ENCODE results near the gene ITGB4. TPM values are rescaled to one million over a fixed set of nuclear protein-coding genes. Genes with fewer than 3 reads are reported as not detected.
"Not testable (repeated sequence)": the region's sequence is repeated elsewhere in the genome, so short reads cannot be mapped to it uniquely, and the experiment has no call there.

The ITGB4 gene
- total RNA-seq, 1 donor from 2014 or later = 0.54 TPM

GRCh38 chr17:75777296-75777922 lies 56.1 kb downstream of the ITGB4 start:
- peaks cover 31% of the 10 kb centered on the region for H3K36me3 Mint-ChIP-seq (ENCODE audit: low read depth, unreplicated experiment)
- TF ChIP-seq CTCF (IDR thresholded peaks at IDR 0.05; ENCODE audit: unreplicated experiment) = no peak
- H3K4me3 Mint-ChIP-seq (ENCODE audit: unreplicated experiment) = peak overlapping the region; percentile 98
- no peak for DNase-seq (ENCODE audit: low spot score)
- H3K4me1 Mint-ChIP-seq (ENCODE audit: unreplicated experiment) = peaks cover 18% of the 10 kb centered on the region
- H3K27ac Mint-ChIP-seq (ENCODE audit: unreplicated experiment) = no peak overlapping the region
- H3K9me3 Mint-ChIP-seq (ENCODE audit: unreplicated experiment) = no peaks in the 10 kb centered on the region
- peaks cover 6% of the 10 kb centered on the region for H3K27me3 Mint-ChIP-seq (ENCODE audit: unreplicated experiment)

- not testable (repeated sequence) for DNase-seq (ENCODE audit: low spot score)
Measured at GRCh38 chr17:75778066-75778860, 57.0 kb downstream of the ITGB4 start.

GRCh38 chr17:75778861-75779249 lies 57.6 kb downstream of the ITGB4 start:
- Mint-ChIP-seq H3K9me3 (ENCODE audit: unreplicated experiment) (no peaks in the 10 kb centered on the region), H3K27me3 (ENCODE audit: unreplicated experiment) (peaks cover 5% of the 10 kb centered on the region), H3K27ac (ENCODE audit: unreplicated experiment) (peak overlapping the region; percentile 81), H3K4me3 (ENCODE audit: unreplicated experiment) (peak overlapping the region; percentile 98), H3K4me1 (ENCODE audit: unreplicated experiment) (peaks cover 25% of the 10 kb centered on the region), H3K36me3 (ENCODE audit: low read depth, unreplicated experiment) (peaks cover 31% of the 10 kb centered on the region)
- TF ChIP-seq CTCF (IDR thresholded peaks at IDR 0.05; ENCODE audit: unreplicated experiment) = peak; percentile 84
- DNase-seq (ENCODE audit: low spot score) = peak; percentile 65

More at GRCh38 chr17:75778066-75778860, 57.0 kb downstream of the ITGB4 start:
- Mint-ChIP-seq H3K4me3 (ENCODE audit: unreplicated experiment) (peak overlapping the region; percentile 98), H3K36me3 (ENCODE audit: low read depth, unreplicated experiment) (peaks cover 31% of the 10 kb centered on the region), H3K4me1 (ENCODE audit: unreplicated experiment) (peaks cover 23% of the 10 kb centered on the region), H3K27ac (ENCODE audit: unreplicated experiment) (peak overlapping the region; percentile 81)
- H3K9me3 Mint-ChIP-seq (ENCODE audit: unreplicated experiment); H3K27me3 Mint-ChIP-seq (ENCODE audit: unreplicated experiment): not testable (repeated sequence)

- Mint-ChIP-seq H3K4me1 (ENCODE audit: unreplicated experiment) (peaks cover 26% of the 10 kb centered on the region), H3K27me3 (ENCODE audit: unreplicated experiment) (peaks cover 5% of the 10 kb centered on the region), H3K9me3 (ENCODE audit: unreplicated experiment) (no peaks in the 10 kb centered on the region), H3K27ac (ENCODE audit: unreplicated experiment) (peak overlapping the region; percentile 99), H3K4me3 (ENCODE audit: unreplicated experiment) (peak overlapping the region; percentile 99), H3K36me3 (ENCODE audit: low read depth, unreplicated experiment) (peaks cover 31% of the 10 kb centered on the region)
- TF ChIP-seq CTCF (IDR thresholded peaks at IDR 0.05; ENCODE audit: unreplicated experiment) = no peak
- DNase-seq (ENCODE audit: low spot score) = peak; percentile 89
Measured at GRCh38 chr17:75779250-75779986, 58.2 kb downstream of the ITGB4 start.

GRCh38 chr17:75779987-75780889 lies 59.0 kb downstream of the ITGB4 start:
- DNase-seq (ENCODE audit: low spot score) = no peak
- Mint-ChIP-seq H3K27ac (ENCODE audit: unreplicated experiment) (peak overlapping the region; percentile 99), H3K4me1 (ENCODE audit: unreplicated experiment) (peaks cover 26% of the 10 kb centered on the region), H3K9me3 (ENCODE audit: unreplicated experiment) (no peaks in the 10 kb centered on the region), H3K36me3 (ENCODE audit: low read depth, unreplicated experiment) (peaks cover 31% of the 10 kb centered on the region), H3K4me3 (ENCODE audit: unreplicated experiment) (peak overlapping the region; percentile 99), H3K27me3 (ENCODE audit: unreplicated experiment) (peaks cover 5% of the 10 kb centered on the region)
- no peak for TF ChIP-seq CTCF (IDR thresholded peaks at IDR 0.05; ENCODE audit: unreplicated experiment)

Measured in endothelial cell (in vitro differentiated cells).